Measurements from ENCODE around the gene ANKRD29. TPM values are rescaled to one million over a fixed set of nuclear protein-coding genes. Genes with fewer than 3 reads are reported as not detected.

ANKRD29 gene, protein sequence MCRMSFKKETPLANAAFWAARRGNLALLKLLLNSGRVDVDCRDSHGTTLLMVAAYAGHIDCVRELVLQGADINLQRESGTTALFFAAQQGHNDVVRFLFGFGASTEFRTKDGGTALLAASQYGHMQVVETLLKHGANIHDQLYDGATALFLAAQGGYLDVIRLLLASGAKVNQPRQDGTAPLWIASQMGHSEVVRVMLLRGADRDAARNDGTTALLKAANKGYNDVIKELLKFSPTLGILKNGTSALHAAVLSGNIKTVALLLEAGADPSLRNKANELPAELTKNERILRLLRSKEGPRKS
- total RNA-seq = not detected

- Mint-ChIP-seq H3K36me3 (ENCODE audit: insufficient read depth in 2 of 2) (peaks cover 3 to 4% of the 10 kb centered on the region in 2 donors), H3K9me3 (no peaks in the 10 kb centered on the region), H3K4me1 (ENCODE audit: low read depth) (peaks cover 20% of the 10 kb centered on the region), H3K27me3 (ENCODE audit: low read depth) (peaks cover 43% of the 10 kb centered on the region), H3K4me3 (peak within 1 kb of the TSS; percentile 85 to 90), H3K27ac (peak within 1 kb of the TSS; percentile 53)
- DNase-seq (peak; percentile 55 to 69), ATAC-seq (replicated peaks in 1 of 2) (peak; percentile 86 to 89)
These were observed at the start of gene ANKRD29 for GRCh38 chr18:23662309-23663263. Gene ANKRD29, minus strand, starts transcription at chr18:23662911. Its CDS starts 181 bp downstream, at chr18:23662730.

DNA sequence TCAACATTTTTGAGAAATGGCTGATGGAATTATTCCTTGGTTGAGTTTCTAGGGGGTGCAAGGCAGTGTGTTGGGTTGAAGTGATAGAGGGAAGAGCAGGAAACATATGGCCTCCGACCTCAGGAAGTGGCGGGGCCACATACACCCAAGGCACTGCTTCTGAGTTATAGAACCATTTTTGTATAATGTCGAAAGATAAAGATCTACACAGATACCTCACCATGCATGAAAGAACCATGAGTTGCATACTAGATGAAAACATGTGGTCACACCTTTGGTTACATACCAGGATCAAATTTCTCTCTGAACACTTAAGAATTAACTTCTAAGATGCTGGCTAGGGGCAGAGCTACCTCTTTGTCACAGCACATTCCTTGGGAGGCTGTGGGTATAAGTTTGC, 49.7 kb upstream of the ANKRD29 start:
- peaks cover 12% of the 10 kb centered on the region for H3K27me3 Mint-ChIP-seq (ENCODE audit: low read depth)
- H3K36me3 Mint-ChIP-seq (ENCODE audit: insufficient read depth in 2 of 2) = peaks cover 1 to 3% of the 10 kb centered on the region in 2 donors
- DNase-seq = peak in 1 of 2 donors; percentile 19
- no peak overlapping the region for H3K27ac Mint-ChIP-seq
- peaks cover 0 to 3% of the 10 kb centered on the region in 2 donors for H3K9me3 Mint-ChIP-seq
- ATAC-seq (replicated peaks in 1 of 2) = peak; percentile 67 to 77
- H3K4me3 Mint-ChIP-seq = no peak overlapping the region
- peaks cover 15% of the 10 kb centered on the region for H3K4me1 Mint-ChIP-seq (ENCODE audit: low read depth)

- Mint-ChIP-seq H3K36me3 (ENCODE audit: insufficient read depth in 2 of 2) (peaks cover 1 to 5% of the 10 kb centered on the region in 2 donors), H3K27me3 (ENCODE audit: low read depth) (peaks cover 12% of the 10 kb centered on the region), H3K4me3 (no peak overlapping the region), H3K9me3 (peaks cover 0 to 3% of the 10 kb centered on the region in 2 donors), H3K4me1 (ENCODE audit: low read depth) (peaks cover 15% of the 10 kb centered on the region), H3K27ac (no peak overlapping the region)
- ATAC-seq (replicated peaks in 1 of 2) = no peak
- no peak for DNase-seq
These were observed 48.7 kb upstream of the ANKRD29 start for GRCh38 chr18:23711426-23711825.

DNA sequence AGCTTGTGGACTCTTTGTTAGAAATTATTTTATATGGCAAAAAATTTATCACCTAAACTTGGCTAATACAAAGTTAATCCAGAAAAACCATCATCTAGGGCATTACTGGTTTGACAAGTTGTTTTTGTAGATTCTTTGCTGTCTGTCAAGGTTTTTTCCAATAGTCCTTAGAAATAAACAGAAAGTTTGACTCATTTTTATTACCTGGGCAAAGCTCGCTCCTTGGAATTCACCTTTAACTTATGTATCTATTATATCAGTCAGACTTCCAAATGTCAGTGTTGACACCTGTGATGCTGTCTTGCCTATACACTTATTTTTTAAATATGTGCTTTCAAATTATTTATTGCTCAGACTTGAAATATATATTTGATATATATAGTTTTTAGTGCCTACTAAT, 48.2 kb upstream of the ANKRD29 start:
- no peak for ATAC-seq (replicated peaks in 1 of 2)
- Mint-ChIP-seq H3K9me3 (peaks cover 0 to 3% of the 10 kb centered on the region in 2 donors), H3K27ac (no peak overlapping the region), H3K36me3 (ENCODE audit: insufficient read depth in 2 of 2) (peaks cover 1 to 5% of the 10 kb centered on the region in 2 donors), H3K4me3 (no peak overlapping the region), H3K4me1 (ENCODE audit: low read depth) (peaks cover 15% of the 10 kb centered on the region), H3K27me3 (ENCODE audit: low read depth) (peaks cover 12% of the 10 kb centered on the region)
- no peak for DNase-seq

DNA sequence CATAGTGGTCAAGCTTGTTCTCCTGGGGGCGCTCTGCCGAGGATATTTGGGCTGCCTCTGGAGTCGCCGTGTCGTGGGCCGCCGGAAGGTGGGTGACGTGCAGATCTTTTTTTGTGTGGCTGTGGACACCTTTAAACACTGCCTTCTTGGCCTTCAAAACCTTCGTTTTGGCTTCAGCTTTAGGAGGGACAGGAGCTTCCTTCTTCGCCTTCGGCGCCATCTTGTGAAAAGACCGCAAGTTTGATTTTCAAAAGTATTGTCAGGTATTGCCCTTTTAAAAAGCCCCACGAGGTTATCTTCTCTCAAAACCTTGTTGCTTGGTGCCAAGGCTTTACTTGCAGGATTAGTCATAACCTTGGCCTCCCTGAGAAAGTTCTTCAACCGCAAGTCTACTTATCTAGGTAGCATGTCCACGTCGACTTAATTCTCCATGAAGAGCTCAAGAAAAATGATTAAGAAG, 47.4 kb upstream of the ANKRD29 start:
- H3K36me3 Mint-ChIP-seq (ENCODE audit: insufficient read depth in 2 of 2) = peaks cover 1 to 5% of the 10 kb centered on the region in 2 donors
- H3K4me3 Mint-ChIP-seq = no peak overlapping the region
- ATAC-seq (replicated peaks in 1 of 2) (no peak), DNase-seq (no peak)
- peaks cover 16% of the 10 kb centered on the region for H3K27me3 Mint-ChIP-seq (ENCODE audit: low read depth)
- H3K9me3 Mint-ChIP-seq = peaks cover 0 to 3% of the 10 kb centered on the region in 2 donors
- peaks cover 15% of the 10 kb centered on the region for H3K4me1 Mint-ChIP-seq (ENCODE audit: low read depth)
- no peak overlapping the region for H3K27ac Mint-ChIP-seq

DNA sequence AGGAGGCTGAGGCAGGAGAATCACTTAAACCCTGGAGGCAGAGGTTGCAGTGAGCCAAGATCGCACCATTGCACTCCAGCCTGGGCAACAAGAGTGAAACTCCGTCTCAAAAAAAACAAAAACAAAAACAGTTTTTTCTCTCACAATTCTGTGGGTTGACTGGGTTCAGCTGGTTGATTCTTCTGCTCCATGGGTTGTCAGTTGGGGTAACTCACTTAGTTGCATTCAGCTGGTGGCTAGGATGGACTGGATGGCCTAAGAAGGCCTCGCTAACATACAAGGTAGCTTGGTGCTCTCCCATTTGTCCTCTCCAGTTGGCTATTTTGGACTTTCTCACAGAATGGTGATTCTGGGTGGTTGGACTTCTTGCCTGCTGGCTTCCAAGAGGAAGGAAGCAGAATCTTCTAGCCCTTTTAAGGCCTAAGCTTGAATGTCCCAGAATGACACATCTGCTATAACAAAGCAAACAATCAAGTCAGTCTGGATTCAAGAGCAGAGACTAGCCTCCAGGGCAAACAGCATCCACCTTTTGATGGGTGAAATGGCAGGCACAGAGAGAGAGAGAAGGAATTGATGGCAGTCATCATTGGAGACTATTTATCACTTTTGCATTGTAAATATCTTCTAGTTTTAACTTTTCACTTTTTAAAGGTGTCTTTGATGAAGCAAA, 44.4 kb upstream of the ANKRD29 start:
- DNase-seq = no peak
- Mint-ChIP-seq H3K4me3 (no peak overlapping the region), H3K4me1 (ENCODE audit: low read depth) (peaks cover 3% of the 10 kb centered on the region), H3K27ac (no peak overlapping the region), H3K27me3 (ENCODE audit: low read depth) (peaks cover 36% of the 10 kb centered on the region), H3K9me3 (peaks cover 0 to 3% of the 10 kb centered on the region in 2 donors), H3K36me3 (ENCODE audit: insufficient read depth in 2 of 2) (peaks cover 1 to 5% of the 10 kb centered on the region in 2 donors)
- no peak for ATAC-seq (replicated peaks in 1 of 2)

- Mint-ChIP-seq H3K27me3 (ENCODE audit: low read depth) (peaks cover 42% of the 10 kb centered on the region), H3K4me1 (ENCODE audit: low read depth) (no peaks in the 10 kb centered on the region), H3K27ac (no peak overlapping the region), H3K9me3 (peaks cover 0 to 2% of the 10 kb centered on the region in 2 donors), H3K4me3 (no peak overlapping the region), H3K36me3 (ENCODE audit: insufficient read depth in 2 of 2) (peaks cover 1 to 5% of the 10 kb centered on the region in 2 donors)
- ATAC-seq (replicated peaks in 1 of 2) (no peak), DNase-seq (no peak)
These were observed 42.1 kb upstream of the ANKRD29 start for GRCh38 chr18:23704806-23705205.

DNA sequence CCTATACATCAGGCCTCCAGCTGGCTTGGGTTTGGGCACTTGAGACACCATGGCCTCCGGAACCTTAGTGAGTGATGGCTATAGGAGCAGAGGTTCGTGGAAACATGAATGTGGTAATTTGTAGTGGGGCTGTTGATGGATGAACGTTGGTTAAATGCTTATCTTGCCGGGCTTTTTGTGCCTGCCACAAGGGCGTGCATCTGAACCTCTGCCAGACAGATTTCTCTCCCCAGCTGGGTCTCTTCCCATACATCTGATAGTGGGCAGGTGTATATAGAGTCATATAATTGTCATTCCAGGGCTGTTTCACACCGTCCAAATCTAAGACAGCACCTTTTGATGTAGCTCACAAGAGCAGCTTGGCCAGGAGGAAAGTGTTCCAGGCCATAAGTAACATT, 41.3 kb upstream of the ANKRD29 start:
- no peak for ATAC-seq (replicated peaks in 1 of 2)

DNA sequence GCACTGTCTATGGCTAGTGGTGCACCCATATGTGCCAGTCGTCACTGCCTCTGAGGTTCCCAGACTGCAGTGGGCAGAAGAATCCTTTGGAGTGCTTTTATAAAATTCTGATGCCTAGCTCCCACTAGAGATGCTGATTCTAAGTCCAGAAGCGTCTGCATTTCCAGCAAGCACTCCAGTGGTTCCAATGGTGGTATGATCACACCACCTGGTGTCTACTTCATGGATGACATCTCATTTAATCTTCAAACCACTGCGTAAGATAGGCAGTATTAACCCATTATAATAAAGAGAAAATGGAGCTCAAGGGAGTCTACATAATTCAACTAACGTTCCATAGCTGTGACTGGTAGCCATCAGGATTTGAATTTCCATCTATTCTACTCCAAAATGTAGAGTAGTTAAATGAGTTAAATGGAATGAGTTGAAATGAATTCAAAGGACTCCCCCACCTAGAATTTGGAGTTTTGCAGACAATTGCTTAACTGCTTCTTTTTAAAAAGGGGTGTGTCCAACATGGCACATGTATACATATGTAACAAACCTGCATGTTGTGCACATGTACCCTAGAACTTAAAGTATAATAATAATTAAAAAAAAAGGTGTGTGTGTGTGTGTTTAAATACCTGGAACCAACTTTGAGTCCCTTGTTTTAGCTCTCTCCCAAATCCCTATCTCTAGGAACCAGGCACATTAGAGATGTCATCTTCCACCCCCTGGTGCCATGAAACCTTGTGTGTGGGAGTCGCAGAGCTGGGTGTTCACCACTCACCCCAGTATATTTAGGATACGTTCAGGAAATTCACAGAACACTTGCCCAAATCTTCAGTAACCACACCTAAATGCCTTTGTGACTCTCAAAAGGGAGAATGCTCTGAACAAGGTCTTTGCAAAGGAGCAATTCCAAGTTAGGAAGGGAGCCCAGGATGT, 40.6 kb upstream of the ANKRD29 start:
- Mint-ChIP-seq H3K27me3 (ENCODE audit: low read depth) (peaks cover 37% of the 10 kb centered on the region), H3K36me3 (ENCODE audit: insufficient read depth in 2 of 2) (peaks cover 1 to 5% of the 10 kb centered on the region in 2 donors)
- peak; percentile 8 to 22 for DNase-seq

More for the DNA sequence above, 41.3 kb upstream of the ANKRD29 start:
- DNase-seq = no peak
- Mint-ChIP-seq H3K27ac (no peak overlapping the region), H3K9me3 (no peaks in the 10 kb centered on the region), H3K36me3 (ENCODE audit: insufficient read depth in 2 of 2) (peaks cover 1 to 5% of the 10 kb centered on the region in 2 donors), H3K4me3 (no peak overlapping the region), H3K4me1 (ENCODE audit: low read depth) (peaks cover under 1% of the 10 kb centered on the region), H3K27me3 (ENCODE audit: low read depth) (peaks cover 37% of the 10 kb centered on the region)

DNA sequence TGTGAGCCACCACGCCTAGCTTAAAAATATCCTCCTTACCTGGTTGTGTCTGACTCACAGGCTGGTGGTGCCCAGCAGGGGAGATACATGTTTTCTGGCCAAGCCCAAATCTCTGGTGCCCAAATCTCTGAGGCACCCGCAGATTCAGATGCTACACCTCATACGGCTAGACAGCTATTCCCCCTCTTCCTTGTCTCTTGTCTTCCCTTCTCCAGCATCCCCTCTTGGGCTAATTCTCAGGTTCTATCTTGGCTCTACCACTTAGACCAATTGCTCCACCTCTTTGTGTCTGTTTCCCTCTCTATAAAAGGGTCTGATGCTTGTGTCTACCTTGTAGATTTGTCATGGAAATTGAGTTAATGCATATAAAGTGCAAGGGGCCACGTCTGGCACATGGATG, 39.9 kb upstream of the ANKRD29 start:
- Mint-ChIP-seq H3K27ac (no peak overlapping the region), H3K27me3 (ENCODE audit: low read depth) (peaks cover 32% of the 10 kb centered on the region), H3K9me3 (no peaks in the 10 kb centered on the region), H3K36me3 (ENCODE audit: insufficient read depth in 2 of 2) (peaks cover 0 to 2% of the 10 kb centered on the region in 2 donors), H3K4me3 (no peak overlapping the region), H3K4me1 (ENCODE audit: low read depth) (peaks cover 5% of the 10 kb centered on the region)
- DNase-seq = no peak
- no peak for ATAC-seq (replicated peaks in 1 of 2)

More for the DNA sequence above, 40.6 kb upstream of the ANKRD29 start:
- Mint-ChIP-seq H3K9me3 (no peaks in the 10 kb centered on the region), H3K4me1 (ENCODE audit: low read depth) (peaks cover 5% of the 10 kb centered on the region), H3K27ac (no peak overlapping the region), H3K4me3 (no peak overlapping the region)
- ATAC-seq (replicated peaks in 1 of 2) = peak; percentile 50 to 69

- Mint-ChIP-seq H3K4me1 (ENCODE audit: low read depth) (peaks cover 5% of the 10 kb centered on the region), H3K36me3 (ENCODE audit: insufficient read depth in 2 of 2) (no peaks in the 10 kb centered on the region), H3K4me3 (no peak overlapping the region), H3K27me3 (ENCODE audit: low read depth) (peaks cover 32% of the 10 kb centered on the region), H3K27ac (no peak overlapping the region), H3K9me3 (no peaks in the 10 kb centered on the region)
- DNase-seq (no peak), ATAC-seq (replicated peaks in 1 of 2) (no peak)
These were observed 38.9 kb upstream of the ANKRD29 start for GRCh38 chr18:23701544-23702064.

- Mint-ChIP-seq H3K36me3 (ENCODE audit: insufficient read depth in 2 of 2) (no peaks in the 10 kb centered on the region), H3K27ac (no peak overlapping the region), H3K9me3 (no peaks in the 10 kb centered on the region), H3K27me3 (ENCODE audit: low read depth) (peaks cover 32% of the 10 kb centered on the region), H3K4me1 (ENCODE audit: low read depth) (peaks cover 5% of the 10 kb centered on the region), H3K4me3 (no peak overlapping the region)
- no peak for DNase-seq
- no peak for ATAC-seq (replicated peaks in 1 of 2)
These were observed 38.3 kb upstream of the ANKRD29 start for GRCh38 chr18:23701017-23701416.
